HG03159 (cell line): Measurements from ENCODE around the gene PCDHGA5.
"Not testable (repeated sequence)": the region's sequence is repeated elsewhere in the genome, so short reads cannot be mapped to it uniquely, and the experiment has no call there.

Experiments
- ATAC-seq: cut with Tn5 transposase; IDR thresholded peaks from one replicate; pipeline ENCODE4 v1.9.1; 2021; ENCODE audit warnings: mild to moderate bottlenecking, moderate library complexity; ENCODE audit not compliant: unreplicated experiment

The PCDHGA5 gene

DNA sequence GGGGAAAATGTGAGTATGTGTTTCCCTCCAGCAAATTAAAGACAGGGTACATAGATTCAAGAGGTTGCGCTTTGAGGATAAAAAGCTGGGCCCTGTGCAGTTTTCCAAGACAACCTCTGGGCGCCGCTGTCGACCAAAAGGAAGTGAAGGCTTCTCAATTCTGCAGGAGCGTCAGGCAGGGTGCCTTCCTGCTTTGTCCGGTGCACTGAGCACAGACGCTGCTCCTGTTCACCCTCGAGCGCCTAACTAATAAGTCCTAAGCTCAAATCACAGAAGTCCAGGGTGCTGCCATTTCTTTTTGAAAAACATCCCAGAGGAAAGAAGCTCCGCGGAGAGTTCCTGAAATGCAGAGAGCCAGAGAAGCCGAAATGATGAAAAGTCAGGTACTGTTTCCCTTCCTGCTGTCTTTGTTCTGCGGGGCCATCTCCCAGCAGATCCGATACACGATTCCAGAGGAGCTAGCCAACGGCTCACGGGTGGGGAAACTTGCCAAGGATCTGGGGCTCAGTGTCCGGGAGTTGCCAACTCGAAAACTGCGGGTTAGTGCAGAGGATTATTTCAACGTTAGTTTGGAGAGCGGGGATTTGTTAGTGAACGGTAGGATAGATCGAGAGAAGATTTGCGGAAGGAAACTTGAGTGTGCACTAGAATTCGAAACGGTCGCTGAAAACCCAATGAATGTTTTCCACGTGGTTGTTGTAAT is 13.9 kb upstream of the PCDHGA5 start, which contains the start of gene PCDHGB1:
TSS of gene PCDHGB1 (plus strand) at position 183 of the 703 bp plus-strand sequence. CDS start at position 345, 162 bp downstream.
- ATAC-seq: no peak

DNA sequence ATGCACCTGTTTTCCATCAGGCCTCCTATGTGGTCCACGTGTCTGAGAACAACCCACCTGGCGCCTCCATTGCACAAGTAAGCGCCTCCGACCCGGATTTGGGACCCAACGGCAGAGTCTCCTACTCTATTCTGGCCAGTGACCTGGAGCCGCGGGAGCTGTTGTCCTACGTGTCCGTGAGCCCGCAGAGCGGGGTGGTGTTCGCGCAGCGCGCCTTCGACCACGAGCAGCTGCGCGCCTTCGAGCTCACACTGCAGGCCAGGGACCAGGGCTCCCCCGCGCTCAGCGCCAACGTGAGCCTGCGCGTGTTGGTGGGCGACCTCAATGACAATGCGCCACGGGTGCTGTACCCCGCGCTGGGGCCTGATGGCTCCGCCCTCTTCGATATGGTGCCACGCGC is 12.4 kb upstream of the PCDHGA5 start:
- no peak for ATAC-seq

DNA sequence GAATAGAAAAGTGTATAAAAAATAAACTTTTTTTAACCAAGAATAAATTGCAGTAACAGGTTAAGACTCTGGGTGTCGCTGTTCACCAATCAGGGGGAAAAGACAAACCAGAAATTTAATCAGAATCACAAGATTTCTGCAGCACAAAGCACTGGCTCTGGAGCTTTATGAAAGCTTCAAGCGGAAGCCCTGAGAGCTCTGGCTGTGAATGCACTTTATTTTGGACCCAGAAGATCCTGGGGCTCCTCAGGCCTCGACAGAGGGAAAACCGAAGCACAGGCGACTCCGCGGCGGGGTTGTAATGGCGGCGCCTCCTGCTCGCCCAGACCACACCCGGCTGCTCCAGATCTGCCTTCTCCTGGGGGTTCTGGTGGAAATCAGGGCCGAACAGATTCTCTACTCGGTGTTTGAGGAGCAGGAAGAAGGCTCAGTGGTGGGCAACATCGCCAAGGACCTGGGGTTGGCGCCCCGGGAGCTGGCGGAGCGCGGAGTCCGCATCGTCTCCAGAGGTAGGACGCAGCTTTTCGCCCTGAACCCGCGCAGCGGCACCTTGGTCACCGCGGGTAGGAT is 9.0 kb upstream of the PCDHGA5 start, which contains the start of gene PCDHGA4:
TSS of gene PCDHGA4 (plus strand) at position 122 of the 570 bp plus-strand sequence. CDS start at position 209, 87 bp downstream.
- no peak for ATAC-seq

- ATAC-seq: no peak
These were observed 8.3 kb upstream of the PCDHGA5 start for GRCh38 chr5:141355641-141356040.

DNA sequence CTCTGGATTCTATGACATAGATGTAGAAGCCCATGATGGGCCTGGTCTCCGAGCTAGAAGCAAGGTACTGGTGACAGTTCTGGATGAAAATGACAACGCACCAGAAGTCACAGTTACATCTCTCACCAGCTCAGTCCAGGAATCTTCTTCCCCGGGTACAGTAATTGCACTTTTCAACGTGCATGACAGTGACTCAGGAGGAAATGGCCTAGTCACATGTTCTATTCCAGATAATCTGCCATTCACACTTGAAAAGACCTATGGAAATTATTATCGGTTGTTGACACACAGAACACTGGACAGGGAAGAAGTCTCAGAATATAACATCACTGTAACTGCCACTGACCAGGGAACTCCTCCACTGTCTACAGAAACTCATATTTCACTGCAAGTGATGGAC is 7.8 kb upstream of the PCDHGA5 start:
- ATAC-seq: no peak

GRCh38 chr5:141356950-141357349 is 7.0 kb upstream of the PCDHGA5 start:
- ATAC-seq: no peak

- ATAC-seq: peak; percentile 57
These were observed 4.1 kb upstream of the PCDHGA5 start, which contains the start of gene PCDHGB2 for GRCh38 chr5:141359790-141360426. PCDHGB2 (plus strand) TSS chr5:141359994; CDS start chr5:141360136, 142 bp downstream.

DNA sequence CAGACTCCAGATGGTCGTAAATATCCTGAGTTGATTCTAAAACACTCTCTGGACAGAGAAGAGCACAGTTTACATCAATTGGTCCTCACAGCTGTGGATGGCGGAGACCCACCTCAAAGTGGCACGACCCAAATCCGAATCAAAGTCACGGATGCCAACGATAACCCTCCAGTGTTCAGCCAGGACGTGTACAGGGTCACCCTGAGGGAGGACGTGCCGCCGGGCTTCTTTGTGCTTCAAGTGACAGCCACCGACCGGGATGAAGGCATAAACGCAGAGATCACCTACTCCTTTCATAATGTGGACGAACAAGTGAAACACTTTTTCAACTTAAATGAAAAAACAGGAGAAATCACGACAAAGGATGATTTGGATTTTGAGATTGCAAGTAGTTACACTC is 3.3 kb upstream of the PCDHGA5 start:
- ATAC-seq: no peak

- no peak for ATAC-seq
These were observed 1.2 kb upstream of the PCDHGA5 start for GRCh38 chr5:141362719-141363118.

- no peak for ATAC-seq
These were observed 2.3 kb downstream of the PCDHGA5 start for GRCh38 chr5:141366016-141366896.

DNA sequence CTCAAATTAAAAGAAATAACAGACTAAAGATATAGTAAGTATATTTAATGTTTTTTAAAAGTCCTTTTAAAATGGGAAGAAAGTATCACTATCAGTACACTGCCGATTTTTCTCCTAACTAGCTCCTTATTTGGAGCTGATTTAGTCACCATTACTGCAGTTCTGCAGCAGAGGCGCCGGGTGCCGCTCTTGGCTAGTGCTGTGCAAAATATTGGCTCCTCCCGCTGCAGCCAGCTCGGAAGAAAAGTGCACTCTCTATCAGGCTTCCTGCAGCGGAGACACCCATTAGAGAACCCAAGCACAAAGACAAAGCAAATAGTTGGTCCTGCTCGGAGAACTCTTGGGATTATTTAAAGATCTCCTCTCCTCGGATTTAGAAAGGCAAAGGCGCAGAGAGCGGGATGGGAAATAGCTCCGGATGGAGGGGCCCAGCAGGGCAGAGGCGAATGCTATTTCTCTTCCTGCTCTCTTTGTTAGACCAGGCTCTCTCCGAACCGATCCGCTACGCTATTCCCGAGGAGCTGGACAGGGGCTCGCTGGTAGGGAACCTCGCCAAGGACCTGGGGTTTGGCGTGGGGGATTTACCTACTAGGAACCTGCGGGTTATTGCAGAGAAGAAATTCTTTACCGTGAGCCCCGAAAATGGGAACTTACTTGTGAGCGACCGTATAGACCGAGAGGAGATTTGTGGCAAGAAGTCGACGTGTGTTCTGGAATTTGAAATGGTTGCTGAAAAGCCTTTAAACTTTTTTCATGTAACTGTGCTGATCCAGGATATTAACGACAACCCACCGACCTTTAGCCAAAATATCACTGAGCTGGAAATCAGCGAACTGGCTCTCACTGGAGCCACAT is 6.3 kb downstream of the PCDHGA5 start, which contains the start of gene PCDHGB3:
TSS of gene PCDHGB3 (plus strand) at position 249 of the 855 bp plus-strand sequence. CDS start at position 402, 153 bp downstream.
- no peak for ATAC-seq

DNA sequence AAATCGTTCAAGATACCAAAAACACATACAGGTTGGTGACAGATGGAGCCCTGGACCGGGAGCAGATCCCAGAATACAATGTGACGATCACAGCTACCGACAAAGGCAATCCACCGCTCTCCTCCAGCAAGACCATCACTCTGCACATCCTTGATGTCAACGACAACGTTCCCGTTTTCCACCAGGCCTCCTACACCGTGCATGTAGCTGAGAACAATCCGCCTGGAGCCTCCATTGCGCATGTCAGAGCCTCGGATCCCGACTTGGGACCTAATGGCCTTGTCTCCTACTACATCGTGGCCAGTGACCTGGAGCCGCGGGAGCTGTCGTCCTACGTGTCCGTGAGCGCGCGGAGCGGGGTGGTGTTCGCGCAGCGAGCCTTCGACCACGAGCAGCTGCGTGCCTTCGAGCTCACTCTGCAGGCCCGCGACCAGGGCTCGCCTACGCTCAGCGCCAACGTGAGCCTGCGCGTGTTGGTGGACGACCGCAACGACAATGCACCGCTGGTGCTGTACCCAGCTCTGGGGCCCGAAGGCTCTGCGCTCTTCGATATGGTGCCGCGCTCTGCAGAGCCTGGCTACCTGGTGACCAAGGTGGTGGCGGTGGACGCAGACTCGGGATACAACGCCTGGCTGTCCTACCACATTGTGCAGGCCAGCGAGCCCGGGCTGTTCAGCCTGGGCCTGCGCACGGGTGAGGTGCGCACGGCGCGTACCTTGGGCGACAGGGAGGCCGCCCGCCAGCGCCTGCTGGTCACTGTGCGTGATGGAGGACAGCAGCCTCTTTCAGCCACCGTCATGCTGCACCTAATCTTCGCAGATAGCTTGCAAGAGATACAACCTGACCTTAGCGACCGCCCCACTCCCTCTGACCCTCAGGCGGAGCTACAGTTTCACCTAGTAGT is 7.9 kb downstream of the PCDHGA5 start:
- ATAC-seq: no peak

- no peak for ATAC-seq
These were observed 9.8 kb downstream of the PCDHGA5 start, which contains the start of gene PCDHGA6 for GRCh38 chr5:141373673-141374317. PCDHGA6 (plus strand) TSS chr5:141373891; CDS start chr5:141374084, 193 bp downstream.

DNA sequence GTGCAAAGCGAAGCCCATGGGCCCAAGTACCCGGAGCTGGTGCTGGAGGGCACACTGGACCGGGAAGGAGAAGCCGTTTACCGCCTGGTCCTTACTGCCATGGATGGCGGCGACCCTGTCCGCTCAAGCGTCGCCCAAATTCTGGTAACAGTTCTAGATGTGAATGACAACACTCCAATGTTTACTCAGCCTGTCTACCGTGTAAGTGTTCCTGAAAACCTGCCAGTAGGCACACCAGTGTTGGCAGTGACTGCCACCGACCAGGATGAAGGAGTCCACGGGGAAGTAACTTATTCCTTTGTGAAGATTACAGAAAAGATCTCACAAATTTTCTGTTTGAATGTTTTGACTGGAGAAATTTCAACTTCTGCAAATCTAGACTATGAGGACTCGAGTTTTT is 10.7 kb downstream of the PCDHGA5 start:
- no peak for ATAC-seq

- ATAC-seq: not testable (repeated sequence)
These were observed 11.6 kb downstream of the PCDHGA5 start for GRCh38 chr5:141375444-141376155.

GRCh38 chr5:141382469-141383294 is 18.7 kb downstream of the PCDHGA5 start, which contains the start of gene PCDHGA7:
PCDHGA7 (plus strand) TSS chr5:141382742; CDS start chr5:141382900, 158 bp downstream.
- ATAC-seq: no peak
